NCI-H345 treated with DMSO at 0.1 percent for 48 hours (cell line): Measurements from ENCODE around the gene ARHGAP27.

Source experiments
- DNase-seq: peaks from one replicate; lab custom pipeline; 2025; ENCODE audit not compliant: unreplicated experiment; lab: John Stamatoyannopoulos, UW

Gene ARHGAP27

GRCh38 chr17:45388604-45389325 lies 43.9 kb downstream of the ARHGAP27 start:
- DNase-seq = no peak

- DNase-seq = no peak
Observed at GRCh38 chr17:45387739-45388138, 44.9 kb downstream of the ARHGAP27 start.

- no peak for DNase-seq
Observed at GRCh38 chr17:45386178-45386577, 46.5 kb downstream of the ARHGAP27 start.

GRCh38 chr17:45385331-45385997 lies 47.2 kb downstream of the ARHGAP27 start:
- peak; percentile 79 for DNase-seq

GRCh38 chr17:45384789-45385262 lies 47.8 kb downstream of the ARHGAP27 start:
- DNase-seq = no peak

- DNase-seq = no peak
Observed at GRCh38 chr17:45384047-45384788, 48.5 kb downstream of the ARHGAP27 start.

GRCh38 chr17:45383003-45383402 lies 49.7 kb downstream of the ARHGAP27 start:
- no peak for DNase-seq

- DNase-seq = no peak
Observed at GRCh38 chr17:45382226-45382625, 50.4 kb downstream of the ARHGAP27 start.

- no peak for DNase-seq
Observed at GRCh38 chr17:45380991-45381390, 51.7 kb downstream of the ARHGAP27 start.

- no peak for DNase-seq
Observed at GRCh38 chr17:45380046-45380765, 52.5 kb downstream of the ARHGAP27 start.

GRCh38 chr17:45377401-45377800 lies 55.3 kb downstream of the ARHGAP27 start:
- DNase-seq = no peak

- DNase-seq = peak; percentile 20
Observed at GRCh38 chr17:45376171-45377005, 56.3 kb downstream of the ARHGAP27 start.

- DNase-seq = no peak
Observed at GRCh38 chr17:45374501-45374900, 58.2 kb downstream of the ARHGAP27 start.

- no peak for DNase-seq
Observed at GRCh38 chr17:45372325-45372869, 60.3 kb downstream of the ARHGAP27 start.

GRCh38 chr17:45371414-45372324 lies 61.0 kb downstream of the ARHGAP27 start:
- DNase-seq = no peak

GRCh38 chr17:45370949-45371413 lies 61.7 kb downstream of the ARHGAP27 start:
- no peak for DNase-seq

GRCh38 chr17:45369421-45369820 lies 63.2 kb downstream of the ARHGAP27 start:
- DNase-seq = no peak

- no peak for DNase-seq
Observed at GRCh38 chr17:45368651-45369050, 64.0 kb downstream of the ARHGAP27 start.

- DNase-seq = no peak
Observed at GRCh38 chr17:45367216-45367615, 65.5 kb downstream of the ARHGAP27 start.
